ENCODE data around the gene LRRC3B.

LRRC3B gene

DNA sequence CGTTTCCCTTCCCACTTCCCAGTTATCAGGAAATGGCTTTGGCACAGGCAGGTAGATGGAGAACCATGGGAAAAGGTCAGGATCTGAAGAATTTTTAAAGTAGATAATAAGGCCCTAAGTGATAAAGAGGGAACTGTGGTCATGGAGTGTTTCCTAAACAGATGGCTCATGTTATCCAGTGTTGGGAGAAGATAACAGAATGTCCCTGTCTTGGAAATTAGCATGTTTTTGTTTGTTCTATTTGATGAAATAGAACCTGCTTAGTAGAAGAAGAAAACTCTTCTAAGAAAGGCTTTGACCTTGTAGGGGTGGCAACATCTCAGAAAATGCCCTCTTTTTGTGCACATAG, 8.8 kb downstream of the LRRC3B start:
- no peak for DNase-seq

DNA sequence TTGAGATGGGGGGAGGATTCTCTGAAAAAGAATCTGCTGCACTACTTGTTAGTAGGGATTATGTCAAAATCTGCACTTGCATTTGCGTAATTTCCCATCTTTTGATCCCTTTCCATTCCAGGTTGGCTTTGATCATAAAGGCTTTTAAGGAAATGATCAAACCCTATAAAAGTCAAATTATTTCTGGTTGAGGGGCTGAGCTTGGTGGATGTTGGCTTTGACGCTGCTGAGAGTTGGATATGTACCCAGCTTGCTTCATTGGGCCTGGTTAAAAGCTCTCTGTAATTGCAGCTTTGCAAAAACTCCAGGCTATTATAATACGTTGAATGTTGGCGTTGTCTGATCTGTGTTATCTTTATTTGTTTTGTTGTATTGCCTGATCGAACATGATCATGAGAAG, 12.0 kb downstream of the LRRC3B start:
- no peak for DNase-seq

DNA sequence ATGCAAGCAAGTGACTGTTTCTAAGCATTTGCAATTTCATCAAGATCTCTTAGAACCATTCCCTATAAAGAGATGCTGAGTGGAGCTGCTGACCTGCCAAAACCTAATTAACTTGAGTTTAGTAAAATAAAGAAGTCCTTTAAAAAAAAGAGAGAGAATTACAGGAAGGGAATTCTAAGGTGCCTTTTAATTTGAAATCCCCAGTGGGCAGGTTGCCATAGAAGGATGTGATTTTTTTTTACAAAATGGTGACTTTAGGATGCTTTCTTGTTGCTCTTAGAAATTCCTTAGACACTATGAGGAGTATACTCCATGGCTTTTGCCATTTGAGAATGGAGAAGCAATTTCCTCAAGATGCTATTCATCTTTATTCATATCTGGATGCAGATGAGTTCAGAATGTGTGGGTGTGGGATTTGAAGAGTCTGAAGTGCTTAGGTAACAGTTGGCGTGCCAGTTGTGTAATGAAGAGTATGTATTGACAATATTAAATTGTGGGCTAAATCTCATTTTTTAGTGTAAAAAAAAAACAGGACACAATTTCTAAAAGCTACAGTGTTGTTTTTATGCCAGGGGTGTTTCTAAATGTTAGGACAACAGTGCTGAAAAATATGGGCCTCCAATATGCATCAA, 13.6 kb downstream of the LRRC3B start:
- no peak for DNase-seq

DNA sequence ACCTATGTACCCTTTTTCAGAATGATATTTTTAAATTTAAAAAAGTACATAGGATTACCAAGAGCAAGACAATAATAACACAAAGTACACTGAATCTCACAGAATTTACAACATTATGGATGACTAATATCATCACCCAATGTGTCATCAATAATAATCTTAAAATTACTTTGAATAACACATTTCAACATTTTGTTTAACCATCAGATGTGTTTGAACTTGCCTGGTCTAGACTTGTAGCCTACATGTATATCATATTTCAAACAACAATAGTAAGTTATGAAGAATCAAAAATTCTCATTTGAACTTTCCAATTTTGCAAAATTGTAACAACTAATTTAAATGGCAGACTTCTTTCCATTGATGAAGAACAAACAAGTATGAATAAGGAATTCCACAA, 15.1 kb downstream of the LRRC3B start:
- DNase-seq: no peak

DNA sequence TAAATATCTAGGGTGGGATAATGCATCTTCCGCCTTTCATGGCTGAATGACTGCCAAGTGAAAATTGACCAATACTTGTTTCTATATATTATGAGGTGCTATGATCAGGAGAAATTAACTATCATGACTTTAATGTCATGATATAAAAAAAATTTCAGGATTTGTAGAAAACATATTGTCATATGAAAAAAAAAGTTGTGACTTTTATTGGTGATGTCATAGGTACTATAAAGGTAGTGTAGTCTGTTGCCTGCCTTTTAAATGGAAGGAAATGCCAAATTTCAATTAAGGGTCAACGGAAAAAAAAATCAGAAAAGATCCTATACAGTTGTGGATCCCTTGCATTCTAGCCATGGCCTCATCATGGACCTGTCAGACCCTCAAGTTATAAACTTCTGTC, 15.5 kb downstream of the LRRC3B start:
- DNase-seq: no peak

DNA sequence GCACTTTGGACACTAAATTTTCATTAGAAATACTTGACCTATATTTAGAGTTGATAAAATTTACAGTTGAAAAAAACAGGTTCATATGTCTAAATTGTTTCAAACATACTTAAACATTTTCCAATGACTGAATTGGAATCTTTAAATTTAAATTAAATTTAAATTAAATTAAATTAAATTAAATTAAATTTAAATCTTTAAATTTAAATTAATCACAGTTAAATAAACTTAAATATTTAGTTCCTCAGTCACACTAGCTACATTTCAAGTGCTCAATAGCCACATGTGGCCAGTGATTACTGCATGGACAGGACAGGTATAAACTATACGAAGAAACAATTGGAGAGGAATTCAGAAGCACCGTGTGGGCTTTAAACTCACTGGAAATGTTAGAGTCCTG, 16.8 kb downstream of the LRRC3B start:
- no peak for DNase-seq

DNA sequence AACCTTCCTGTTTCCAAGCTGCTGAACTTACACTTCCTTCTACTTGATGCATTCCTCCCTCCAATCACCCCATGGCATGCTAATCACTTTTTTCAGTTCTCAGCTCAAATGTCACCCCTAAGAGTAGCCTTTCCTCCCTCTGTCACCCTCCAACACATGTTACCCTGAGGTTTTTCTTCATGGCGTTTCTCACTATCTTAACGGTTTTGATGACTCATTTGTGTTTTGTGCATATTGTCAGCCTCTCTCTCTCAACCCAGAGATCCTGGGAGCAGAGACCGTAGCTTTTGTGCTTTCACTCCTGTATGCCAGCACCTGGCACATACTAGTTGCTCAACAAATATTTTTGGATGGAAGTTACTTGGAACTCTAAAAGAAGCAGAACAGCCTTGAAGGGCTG, 24.5 kb downstream of the LRRC3B start:
- no peak for DNase-seq

DNA sequence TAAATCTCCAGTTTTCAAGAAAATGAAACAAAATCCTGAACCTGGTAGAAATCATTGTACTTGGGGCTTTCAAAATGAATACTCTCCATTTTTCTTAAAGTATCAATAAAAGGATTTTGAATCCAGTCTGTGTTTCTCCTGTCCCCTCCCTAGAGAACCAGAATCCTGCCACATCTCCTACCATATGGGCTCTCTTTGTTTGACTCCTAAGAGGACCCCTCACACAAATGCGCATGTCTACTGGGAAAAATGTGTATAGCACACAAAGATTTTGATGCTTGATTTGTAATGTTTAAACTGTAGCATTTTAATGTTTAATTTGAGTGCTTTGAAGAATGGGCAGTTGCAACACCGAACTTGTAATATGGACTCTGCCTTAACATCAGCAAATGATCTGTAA, 25.9 kb downstream of the LRRC3B start:
- DNase-seq: no peak

DNA sequence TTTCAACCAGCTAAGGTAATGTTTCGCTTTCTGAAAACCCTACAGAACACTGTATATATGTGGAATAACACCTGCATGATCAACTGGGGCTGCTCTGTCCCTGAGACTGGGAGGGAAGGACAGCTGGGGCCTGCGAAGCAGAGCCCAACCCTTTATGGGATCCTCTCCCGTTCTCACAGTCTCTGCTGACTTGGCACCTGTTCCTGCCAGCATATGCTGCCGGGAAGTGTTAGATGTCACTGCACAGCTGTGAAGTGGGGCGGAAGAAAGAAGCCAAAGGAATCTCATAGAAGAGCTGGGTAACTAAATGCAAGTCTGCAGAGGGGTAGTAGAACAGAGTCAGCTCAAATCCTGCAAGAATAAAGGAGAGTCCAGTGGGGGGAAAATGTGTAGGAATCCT, 29.6 kb downstream of the LRRC3B start:
- no peak for DNase-seq

DNA sequence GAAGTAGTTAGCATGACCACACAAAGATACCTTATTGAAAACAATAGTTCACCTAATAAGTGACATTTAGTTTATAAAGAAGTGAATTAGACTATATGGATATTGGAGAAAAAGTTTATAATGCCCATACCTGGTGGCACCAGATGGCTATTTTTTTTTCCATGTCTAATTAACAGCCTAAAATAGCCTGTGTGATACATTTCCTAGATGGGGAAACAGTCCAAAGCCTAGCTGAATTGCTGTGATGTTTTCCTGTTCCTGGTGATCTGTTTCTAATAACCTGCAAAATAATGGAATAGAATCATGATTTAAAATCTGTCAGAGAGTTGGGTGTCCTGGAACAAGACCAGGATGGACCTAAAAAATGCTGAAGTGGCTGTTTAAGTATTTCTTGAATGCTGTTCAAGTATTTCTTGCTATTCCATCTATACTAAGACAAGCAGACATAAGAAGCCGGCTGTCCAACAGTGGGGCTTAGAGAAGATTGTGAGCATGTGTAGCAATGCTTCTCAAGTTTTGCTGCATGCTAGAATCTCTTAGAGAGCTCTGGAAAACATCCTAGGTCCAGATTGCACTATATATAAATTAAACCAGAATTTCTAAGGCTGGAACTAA, 31.3 kb downstream of the LRRC3B start:
- DNase-seq: no peak

DNA sequence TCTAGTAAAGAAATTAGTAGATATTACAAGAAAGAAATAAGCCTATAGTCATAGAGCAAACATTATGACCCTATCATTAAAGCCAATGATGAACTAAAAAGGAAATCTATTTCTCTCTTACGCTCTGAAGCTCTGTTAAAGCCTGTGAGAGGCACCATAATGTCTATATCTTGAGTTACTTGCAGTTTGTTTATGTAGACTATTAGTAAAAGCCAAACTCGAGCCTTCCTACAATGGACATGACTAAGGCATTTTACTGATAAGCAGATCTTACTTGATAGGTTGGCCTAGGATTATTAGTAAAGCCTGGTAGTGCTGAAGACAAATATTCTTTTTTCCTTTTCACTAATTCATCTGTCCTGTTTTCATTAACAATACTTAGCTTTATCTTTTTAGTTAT, 32.7 kb downstream of the LRRC3B start:
- DNase-seq: no peak

DNA sequence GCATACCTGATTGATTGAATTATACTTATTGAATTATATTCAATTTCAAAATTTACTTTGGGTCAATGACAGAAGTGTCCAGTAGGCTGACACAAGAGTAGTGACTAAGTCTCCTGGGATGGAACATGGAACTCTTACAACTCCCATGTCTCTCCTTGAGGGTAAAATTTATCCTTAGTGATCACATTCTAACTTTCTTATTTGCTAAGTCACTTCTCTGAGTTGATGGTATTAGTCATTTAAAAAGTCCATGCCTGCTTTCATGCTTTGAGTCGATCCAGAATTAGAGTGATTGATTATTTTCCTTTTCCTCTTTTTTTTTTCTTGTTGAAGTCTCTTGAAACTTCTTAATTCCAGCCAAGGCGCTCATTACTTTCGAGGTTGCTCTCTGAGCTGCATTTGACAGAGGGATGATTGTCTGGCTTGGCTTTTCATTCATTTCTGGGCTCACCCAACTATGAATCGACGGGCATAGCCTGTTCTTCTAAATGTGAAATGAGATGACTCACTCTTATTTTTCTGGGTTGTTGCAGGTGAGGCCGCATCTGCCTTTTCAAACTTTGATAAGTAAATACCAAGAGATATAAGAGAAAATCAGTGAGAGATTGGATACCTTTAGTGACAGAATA, 34.9 kb downstream of the LRRC3B start:
- DNase-seq: no peak

DNA sequence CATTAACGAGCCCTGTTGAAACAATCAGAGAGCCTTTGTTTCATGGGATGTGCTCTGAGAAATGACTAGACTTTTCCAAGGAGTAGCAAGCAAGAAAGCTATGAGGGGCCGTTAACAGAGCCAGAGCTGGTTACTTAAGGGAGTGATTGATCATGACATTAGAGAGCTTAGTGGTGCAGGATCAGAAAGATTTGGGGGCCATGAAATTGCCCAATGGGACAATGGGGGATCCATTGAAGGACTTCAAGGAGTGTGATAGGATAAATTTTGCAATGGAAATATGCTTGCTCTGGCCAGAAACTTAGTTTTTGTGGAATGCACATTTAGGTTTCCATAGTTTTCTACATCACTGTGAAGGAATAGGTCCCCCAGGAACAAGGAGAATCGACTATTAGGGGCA, 45.6 kb downstream of the LRRC3B start:
- DNase-seq: no peak

DNA sequence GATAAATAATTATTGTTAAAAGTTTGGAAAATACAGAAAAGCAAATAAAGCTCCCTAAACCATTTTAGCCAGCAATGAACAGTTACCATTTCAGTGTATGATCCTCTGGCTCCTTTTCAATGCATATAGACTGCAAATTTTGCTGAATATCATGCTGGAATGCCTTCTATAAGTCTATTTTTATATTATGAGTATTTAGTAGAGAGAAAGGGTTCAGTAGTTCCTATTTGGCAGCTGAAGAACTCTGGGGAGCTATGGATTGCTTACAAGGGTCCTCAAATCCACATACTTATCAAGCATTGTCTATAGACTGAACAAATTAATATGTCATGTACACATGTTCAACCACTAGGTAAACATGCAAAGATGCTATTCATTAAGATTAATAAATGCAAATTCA, 46.1 kb downstream of the LRRC3B start:
- no peak for DNase-seq

DNA sequence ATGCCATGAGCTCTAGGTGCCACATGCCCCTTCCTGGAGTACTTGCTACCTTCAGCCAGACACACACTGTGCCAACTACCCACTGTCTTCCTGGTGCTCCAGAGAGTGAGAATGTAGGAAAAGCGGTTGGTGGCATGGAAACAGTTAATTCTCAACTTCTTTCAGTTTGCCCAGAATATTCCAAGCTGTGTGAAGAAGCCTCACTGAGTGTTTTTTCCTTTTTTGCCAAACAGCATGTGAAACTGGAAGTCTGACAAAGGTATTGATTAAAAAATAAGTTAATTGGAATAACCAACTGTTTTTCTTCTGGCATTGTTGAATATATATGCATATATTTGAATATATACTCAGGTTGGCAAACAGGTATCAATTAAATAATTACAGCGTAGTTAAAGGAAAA, 52.8 kb downstream of the LRRC3B start:
- no peak for DNase-seq

DNA sequence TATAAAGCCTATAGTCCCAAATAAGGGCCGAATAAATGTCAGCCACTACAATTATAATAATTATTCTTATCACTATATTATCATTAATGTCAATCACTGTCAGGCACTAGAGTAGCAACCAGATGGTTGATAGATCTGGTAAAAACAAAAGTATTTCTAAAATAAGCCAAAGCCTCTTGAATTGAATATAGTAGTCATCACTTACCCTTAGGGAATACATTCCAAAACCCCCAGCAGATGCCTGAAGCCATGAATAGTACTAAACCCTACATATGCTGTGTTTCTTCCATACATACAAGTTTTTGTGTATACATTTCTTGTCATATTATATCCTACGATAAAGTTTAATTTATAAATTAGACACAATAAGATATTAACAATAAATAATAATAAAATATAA, 59.1 kb downstream of the LRRC3B start:
- DNase-seq: no peak

DNA sequence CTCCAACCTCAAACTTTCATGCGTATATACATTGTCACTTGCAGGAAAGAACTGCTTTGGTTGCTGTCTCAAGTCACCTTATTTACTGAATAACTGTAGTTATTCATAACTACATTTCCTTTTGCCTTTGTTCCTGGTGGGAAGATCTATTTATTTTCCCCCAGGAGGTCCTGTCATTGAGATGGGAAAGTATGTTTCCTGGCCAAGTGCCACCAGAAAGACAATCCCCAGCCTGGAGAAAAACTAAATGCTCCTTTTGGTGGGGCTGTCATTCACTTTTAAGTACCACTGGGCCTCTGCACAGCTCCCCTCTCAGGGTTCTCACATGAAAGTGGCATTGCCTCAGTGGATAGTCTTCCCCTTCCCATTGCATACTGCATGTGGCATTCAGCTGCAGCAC, 59.8 kb downstream of the LRRC3B start:
- DNase-seq: peak; percentile 45

DNA sequence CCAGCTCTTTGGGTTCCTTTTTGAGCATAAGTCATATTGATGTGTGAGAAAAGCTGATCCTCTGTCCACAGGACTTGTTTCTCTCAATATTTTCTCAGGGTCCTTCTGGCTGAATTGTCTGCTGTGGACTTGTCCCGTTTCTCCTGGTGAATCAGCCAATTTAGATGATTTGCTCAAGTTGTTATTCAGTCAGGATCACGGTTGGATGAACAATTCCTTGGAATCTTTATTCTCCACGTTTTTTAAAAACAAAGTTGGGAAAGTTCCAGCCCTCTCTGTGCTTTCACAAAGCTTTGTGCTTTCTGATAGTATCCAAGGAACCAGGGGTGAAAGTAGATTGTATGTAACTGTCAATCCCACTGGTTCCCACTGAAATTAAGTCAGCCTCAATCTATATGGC, 61.3 kb downstream of the LRRC3B start:
- no peak for DNase-seq

DNA sequence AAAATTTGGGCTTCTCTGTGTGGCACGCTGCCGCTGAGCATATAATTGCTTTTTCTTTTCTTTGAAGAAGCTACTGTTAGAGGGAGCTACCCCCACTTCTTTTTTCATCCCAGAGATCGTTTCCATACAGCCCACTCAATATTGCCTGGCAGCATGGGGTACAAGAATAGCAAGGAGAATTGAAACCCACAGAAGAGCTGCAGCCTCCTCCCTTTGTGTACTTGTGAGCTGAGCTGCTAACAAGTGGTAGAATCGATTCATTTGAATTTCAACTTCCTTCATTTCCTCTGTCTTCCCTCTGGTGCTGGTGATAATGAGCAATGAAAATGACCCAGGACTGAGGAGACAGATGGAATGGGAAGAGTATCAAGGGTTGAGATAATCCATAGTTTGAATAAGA, 64.9 kb downstream of the LRRC3B start:
- DNase-seq: no peak

DNA sequence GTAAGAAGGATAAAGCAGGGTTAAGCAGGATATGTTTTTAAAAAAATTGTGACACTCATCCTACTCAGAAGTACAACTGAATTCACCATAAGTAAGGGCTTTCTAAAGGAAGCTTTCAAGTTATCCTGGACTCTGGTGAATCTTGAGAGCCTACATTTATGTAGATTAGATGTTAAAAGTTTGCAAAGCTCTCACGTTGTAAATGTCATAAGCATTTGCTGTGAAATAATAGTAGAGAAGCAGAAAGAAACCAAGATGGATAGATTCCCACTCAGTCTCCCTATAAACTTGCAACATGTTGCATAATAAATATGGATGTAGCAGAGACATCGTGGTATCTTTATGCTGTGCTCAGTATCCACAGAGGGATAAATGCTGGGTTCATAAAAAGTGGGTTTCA, 77.0 kb downstream of the LRRC3B start:
- DNase-seq: no peak

DNA sequence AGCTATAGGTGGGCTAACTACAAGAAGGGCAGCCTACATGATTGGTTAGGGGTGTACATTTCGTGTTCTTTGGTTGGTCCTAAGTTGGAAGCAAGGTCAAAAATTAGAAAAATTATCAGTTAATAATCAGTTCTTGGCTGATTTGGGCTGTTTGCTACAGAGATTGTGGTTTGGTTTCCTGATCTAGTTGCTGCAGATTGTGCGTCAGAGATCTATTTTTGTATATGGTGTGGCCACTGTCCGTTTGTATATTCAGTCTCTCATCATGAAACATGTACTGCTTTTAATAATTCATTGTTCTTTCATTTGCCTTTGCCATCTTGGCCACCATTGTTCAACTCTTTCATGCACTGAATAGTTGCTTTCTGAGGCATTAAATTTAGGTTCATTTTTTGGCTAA, 80.9 kb downstream of the LRRC3B start:
- no peak for DNase-seq

DNA sequence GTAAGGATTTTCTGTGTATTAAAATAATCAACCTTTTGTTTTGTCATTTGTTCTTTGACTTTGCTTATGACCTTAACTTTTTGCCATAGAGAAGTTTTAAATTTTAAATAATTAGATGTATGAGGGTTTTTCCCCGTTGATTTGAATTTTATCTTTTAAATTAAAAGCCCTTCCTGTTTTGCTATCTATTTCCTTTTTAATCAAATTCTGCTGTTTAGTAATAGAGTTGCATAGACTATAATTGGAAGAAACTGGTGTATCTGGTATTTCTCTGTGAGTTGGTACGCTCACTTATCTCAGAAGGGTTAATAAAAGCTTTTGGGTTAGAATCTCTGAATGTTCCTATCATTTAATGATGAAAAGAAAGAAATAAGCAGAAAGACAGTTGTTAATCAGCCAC, 82.2 kb downstream of the LRRC3B start:
- no peak for DNase-seq

DNA sequence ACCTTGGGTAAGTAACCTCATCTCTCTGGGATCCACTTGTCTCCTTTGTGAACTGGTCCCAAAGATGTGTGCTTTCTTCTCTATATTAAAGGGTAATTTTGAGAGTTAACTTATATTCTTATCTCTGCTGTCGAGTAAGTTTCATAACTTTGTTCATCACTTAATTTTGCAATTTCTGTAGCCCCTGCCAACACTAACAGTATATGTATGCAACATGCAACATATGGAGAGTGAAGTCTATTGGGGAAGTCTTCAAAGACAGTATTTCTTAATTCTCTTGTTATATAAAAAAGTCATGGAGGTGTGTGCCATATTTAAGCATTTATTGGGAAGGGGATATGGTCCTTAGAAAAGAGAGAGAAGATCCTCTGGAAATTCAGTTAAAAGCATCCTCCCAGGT, 85.9 kb downstream of the LRRC3B start:
- DNase-seq: no peak

DNA sequence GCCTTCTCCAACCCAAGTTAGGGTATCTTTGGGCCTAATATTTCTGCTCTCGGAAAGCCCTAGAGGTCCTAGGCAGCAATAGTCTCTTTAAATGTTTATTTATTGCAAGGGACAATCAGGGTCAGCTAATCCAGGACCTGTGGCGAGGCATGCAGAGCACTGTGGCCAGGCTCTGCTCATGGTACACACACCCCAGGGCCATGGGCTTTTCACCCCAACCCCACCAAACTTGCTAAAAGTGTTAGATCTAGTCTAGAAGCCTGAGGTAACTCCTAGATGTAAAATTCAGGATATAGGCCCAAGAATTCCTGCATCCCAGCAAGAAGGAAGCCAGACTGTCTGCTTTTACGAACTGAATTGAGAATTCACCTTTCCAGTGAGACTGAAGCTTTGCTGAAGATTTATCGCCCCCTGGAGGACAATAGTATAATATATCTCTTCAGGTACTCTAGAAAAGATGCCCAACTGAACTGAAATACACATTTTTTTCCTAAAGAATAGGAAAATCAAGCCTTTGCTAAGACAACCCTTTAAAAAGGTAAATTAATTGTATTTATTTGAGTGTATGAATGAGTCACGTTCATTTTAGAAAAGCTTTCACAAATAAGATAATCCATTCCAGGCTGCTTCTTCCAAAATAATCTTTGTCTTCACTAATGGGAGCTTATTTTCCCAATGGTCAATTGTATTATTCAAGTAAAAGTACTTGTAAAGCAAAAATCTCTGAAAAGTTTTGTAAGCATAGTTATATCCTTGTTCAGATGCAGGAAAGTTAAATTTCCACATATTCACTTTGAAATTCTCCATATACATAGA, 89.8 kb downstream of the LRRC3B start:
- peak; percentile 56 for DNase-seq
